B cell (primary cell): ENCODE measurements around the gene GCNT2. TPM values are rescaled to one million over a fixed set of nuclear protein-coding genes. Genes with fewer than 3 reads are reported as not detected.

Source experiments
- ATAC-seq: fragments of 200-7000 bp; cut with Tn5 transposase; one replicate; pipeline ENCODE4 v1.10.0; 2021; ENCODE audit warnings: low read depth, mild to moderate bottlenecking, moderate number of reproducible peaks, moderate library complexity
- CTCF ChIA-PET: fragments of 350-600 bp; sonication (Branson Sonifier 250); formaldehyde crosslinking; loops from one replicate; lab custom pipeline; 2021; ENCODE audit warnings: antibody characterized with exemption, inconsistent platforms; lab: Charles Lee
- POLR2A ChIA-PET: fragments of 350-600 bp; sonication (Branson Sonifier 250); formaldehyde crosslinking; loops from one replicate; lab custom pipeline; 2021; ENCODE audit warnings: antibody characterized with exemption; lab: Charles Lee
- DNase-seq: peaks from one replicate; pipeline ENCODE4 v3.0.0; 2013
- H2AFZ ChIP-seq: 2 replicates; pipeline ENCODE4 v1.6.1; 2012; ENCODE audit warnings: mild to moderate bottlenecking, low read depth, low read length; ENCODE audit not compliant: insufficient read depth, poor library complexity, severe bottlenecking
- H3K27ac ChIP-seq, 2 donors: 1 replicate in 1 of 2; 2 replicates in 1 of 2; pipeline ENCODE4 v1.5.1; 2012 to 2013; ENCODE audit warnings: low read length in 2 of 2, mild to moderate bottlenecking in 2 of 2, moderate library complexity in 1 of 2
- H3K27me3 ChIP-seq, 4 experiments: fragments of 200-600 bp in 1 of 4; sonication (generic) in 1 of 4; replicated peaks in 1 of 4; 1 replicate in 2 of 4; 2 replicates in 2 of 4; pipeline versions ENCODE4 v1.6.1 to v1.7.0; 2013 to 2016; ENCODE audit warnings: low read length in 3 of 4, mild to moderate bottlenecking in 2 of 4, mixed read lengths in 1 of 4, moderate library complexity in 1 of 4; ENCODE audit not compliant: insufficient read depth in 4 of 4, control insufficient read depth in 3 of 4; ENCODE audit errors: control extremely low read depth in 1 of 4
- H3K36me3 ChIP-seq, 2 experiments: replicated peaks in 1 of 2; 1 replicate in 1 of 2; 2 replicates in 1 of 2; pipeline versions ENCODE4 v1.6.1 to v1.7.1; 2013; ENCODE audit warnings: low read length in 1 of 2; ENCODE audit not compliant: insufficient read depth in 2 of 2, control insufficient read depth in 1 of 2; ENCODE audit errors: control extremely low read depth in 1 of 2, extremely low read depth in 1 of 2
- H3K4me1 ChIP-seq, 2 donors: fragments of 200-600 bp in 1 of 2; sonication (generic) in 1 of 2; 1 replicate in 1 of 2; 2 replicates in 1 of 2; pipeline versions ENCODE4 v1.5.1 to v1.6.1; 2013 to 2017; ENCODE audit warnings: low read length in 2 of 2; ENCODE audit not compliant: control insufficient read depth in 2 of 2, insufficient read depth in 2 of 2
- H3K4me2 ChIP-seq: replicated peaks from 2 replicates; pipeline ENCODE3; 2012; ENCODE audit warnings: mild to moderate bottlenecking, low read depth, low read length; ENCODE audit not compliant: poor library complexity, severe bottlenecking
- H3K4me3 ChIP-seq, 5 experiments: fragments of 200-600 bp in 1 of 5; sonication (generic) in 1 of 5; 1 replicate in 3 of 5; 2 replicates in 2 of 5; pipeline versions ENCODE4 v1.5.1 to v1.7.0; 2011 to 2016; ENCODE audit warnings: low read length in 4 of 5, mild to moderate bottlenecking in 4 of 5, low read depth in 2 of 5, control low read depth in 1 of 5, moderate library complexity in 1 of 5; ENCODE audit not compliant: insufficient read depth in 1 of 5; ENCODE audit errors: control extremely low read depth in 1 of 5, extremely low read depth in 1 of 5
- H3K79me2 ChIP-seq: fragments of 200-600 bp; sonication (generic); one replicate; pipeline ENCODE4 v1.6.0; 2016; ENCODE audit warnings: low read length; ENCODE audit not compliant: control insufficient read depth, insufficient read depth
- H3K9ac ChIP-seq: fragments of 200-600 bp; sonication (generic); 2 replicates; pipeline ENCODE4 v1.6.1; 2017; ENCODE audit warnings: mild to moderate bottlenecking, low read length, moderate library complexity
- H3K9me3 ChIP-seq, 3 donors: one replicate each; pipeline versions ENCODE4 v1.6.1 to v1.7.1; 2013; ENCODE audit warnings: low read length in 2 of 3; ENCODE audit not compliant: control insufficient read depth in 2 of 3, insufficient read depth in 1 of 3; ENCODE audit errors: control extremely low read depth in 1 of 3
- H4K20me1 ChIP-seq: 2 replicates; pipeline ENCODE4 v1.6.0; 2012; ENCODE audit warnings: mild to moderate bottlenecking, low read length; ENCODE audit not compliant: insufficient read depth, control insufficient read depth, poor library complexity, severe bottlenecking
- H3K27ac Mint-ChIP-seq: one replicate; pipeline ENCODE4 v1.8.0; 2021; ENCODE audit warnings: mixed read lengths
- H3K27me3 Mint-ChIP-seq: one replicate; pipeline ENCODE4 v1.8.0; 2021; ENCODE audit warnings: mixed read lengths
- H3K4me1 Mint-ChIP-seq: one replicate; pipeline ENCODE4 v1.8.0; 2021; ENCODE audit warnings: mixed read lengths
- H3K4me3 Mint-ChIP-seq: one replicate; pipeline ENCODE4 v1.8.0; 2021; ENCODE audit warnings: mixed read lengths
- H3K9me3 Mint-ChIP-seq: one replicate; pipeline ENCODE4 v1.8.0; 2022; ENCODE audit warnings: mixed read lengths; ENCODE audit not compliant: insufficient read depth
- CTCF ChIP-seq: fragments of 200-600 bp; IDR thresholded peaks from one replicate; pipeline ENCODE4 v1.8.0; 2022; ENCODE audit warnings: antibody characterized with exemption, mild to moderate bottlenecking
- EZH2 ChIP-seq: IDR thresholded peaks from 2 replicates; pipeline ENCODE4 v1.6.1; 2012; ENCODE audit warnings: borderline replicate concordance, low read depth, mild to moderate bottlenecking, moderate library complexity, low read length; ENCODE audit not compliant: insufficient read depth, poor library complexity, severe bottlenecking
- WGBS: methylation state at CpG from one replicate; pipeline ENCODE4 v1.1.5; 2013; ENCODE audit warnings: missing lambda C conversion rate; ENCODE audit not compliant: insufficient coverage; 5-methylcytosine and 5-hydroxymethylcytosine counted together
- intact Hi-C: fragments of 100-400 bp; cut with micrococcal nuclease; formaldehyde crosslinking; loops from one replicate; pipeline ENCODE4 v1.10.0; 2022
- polyA plus RNA-seq: library from polyadenylated mRNA; depleted of rRNA; stranded (reverse); fragments of >200 nt; gene quantifications from 2 replicates; pipeline ENCODE4 v1.2.3, GENCODE V29; 2012
- total RNA-seq, 2 donors: library from RNA; stranded (reverse); fragments of 120-200 nt in 1 of 2; gene quantifications; 1 replicate in 1 of 2; 2 replicates in 1 of 2; pipeline versions ENCODE4 v1.2.3 to v1.2.4, GENCODE V29; 2013 to 2022

GCNT2 gene
- total and polyA plus RNA-seq, 2 donors (not counting 1 experiment from before 2014, with no cell fraction given): 6.8 to 32.1 TPM

GRCh38 chr6:10658910-10659698 lies 138.0 kb downstream of the GCNT2 start:
- TF ChIP-seq CTCF (no peak), EZH2 (no peak)
- H3K9me3 ChIP-seq: no peaks in the 10 kb centered on the region
- peak overlapping the region in 4 of 5 experiments; percentile 17 to 57 (median 35) for H3K4me3 ChIP-seq
- Mint-ChIP-seq H3K27me3 (peaks cover 21% of the 10 kb centered on the region), H3K9me3 (no peaks in the 10 kb centered on the region), H3K4me1 (peaks cover 12% of the 10 kb centered on the region), H3K4me3 (peak overlapping the region; percentile 53), H3K27ac (no peak overlapping the region)
- H3K79me2 ChIP-seq: no peaks in the 10 kb centered on the region
- H3K36me3 ChIP-seq: no peaks in the 10 kb centered on the region
- H3K4me2 ChIP-seq: peak overlapping the region; percentile 47
- 92% methylated on average over 19 of the region's 24 CpGs for WGBS
- H2AFZ ChIP-seq: peak overlapping the region; percentile 42
- peak overlapping the region; percentile 39 for H3K9ac ChIP-seq
- DNase-seq (no peak), ATAC-seq (no peak)
- H3K27me3 ChIP-seq: peaks cover 0 to 21% (median 5%) of the 10 kb centered on the region in 4 experiments
- no peaks in the 10 kb centered on the region for H4K20me1 ChIP-seq
- CTCF ChIA-PET: interaction anchor here (1.1 kb wide), 1 partner anchor 149 kb away, joined by 3 read pairs; no protein-coding TSS in a partner anchor
- H3K27ac ChIP-seq: no peak overlapping the region
- intact Hi-C loops: no loop called here
- peaks cover 7 to 10% of the 10 kb centered on the region in 2 donors for H3K4me1 ChIP-seq
- POLR2A ChIA-PET: interaction anchor here (0.6 to 0.7 kb wide), 2 partner anchors 36 to 45 kb away, joined by 3 read pairs; partner anchors contain the start of genes C6orf52 and PAK1IP1
